ENCODE data around the gene EMCN.

Gene EMCN

GRCh38 chr4:100489305-100489704 lies 28.5 kb downstream of the EMCN start:
- TF ChIP-seq CTCF (IDR thresholded peaks at IDR 0.05) = no peak

- TF ChIP-seq CTCF (IDR thresholded peaks at IDR 0.05) = no peak
Observed at GRCh38 chr4:100486496-100486895, 31.3 kb downstream of the EMCN start.

- TF ChIP-seq CTCF (IDR thresholded peaks at IDR 0.05) = no peak
Observed at GRCh38 chr4:100483796-100484195, 34.0 kb downstream of the EMCN start.

- TF ChIP-seq CTCF (IDR thresholded peaks at IDR 0.05) = no peak
Observed at GRCh38 chr4:100479971-100480370, 37.9 kb downstream of the EMCN start.

GRCh38 chr4:100469555-100469954 lies 48.3 kb downstream of the EMCN start:
- no peak for TF ChIP-seq CTCF (IDR thresholded peaks at IDR 0.05)

GRCh38 chr4:100466501-100466900 lies 51.3 kb downstream of the EMCN start:
- TF ChIP-seq CTCF (IDR thresholded peaks at IDR 0.05) = no peak

GRCh38 chr4:100461807-100462605 lies 55.8 kb downstream of the EMCN start:
- TF ChIP-seq CTCF (IDR thresholded peaks at IDR 0.05) = no peak

GRCh38 chr4:100450449-100450848 lies 67.4 kb downstream of the EMCN start:
- no peak for TF ChIP-seq CTCF (IDR thresholded peaks at IDR 0.05)
